Activated CD4-positive, alpha-beta memory T cell treated with anti-CD3 and anti-CD28 coated beads for 36 hours (primary cell): ENCODE results near the gene RALY. TPM values are rescaled to one million over a fixed set of nuclear protein-coding genes. Genes with fewer than 3 reads are reported as not detected.
"Not testable (repeated sequence)": the region's sequence is repeated elsewhere in the genome, so short reads cannot be mapped to it uniquely, and the experiment has no call there.

Experiments used
- CTCF ChIA-PET: fragments of 350-600 bp; sonication (Branson Sonifier 250); formaldehyde crosslinking; loops from one replicate; lab custom pipeline; 2021; ENCODE audit warnings: antibody characterized with exemption, inconsistent platforms; lab: Charles Lee
- POLR2A ChIA-PET: fragments of 350-600 bp; sonication (Branson Sonifier 250); formaldehyde crosslinking; loops from one replicate; lab custom pipeline; 2021; ENCODE audit warnings: antibody characterized with exemption; lab: Charles Lee
- DNase-seq: peaks from one replicate; pipeline ENCODE4 v3.0.0-alpha.2; 2020
- H3K27ac Mint-ChIP-seq: one replicate; pipeline ENCODE4 v1.8.0; 2021; ENCODE audit warnings: mixed read lengths
- H3K27me3 Mint-ChIP-seq: one replicate; pipeline ENCODE4 v1.8.0; 2021; ENCODE audit warnings: mixed read lengths
- H3K36me3 Mint-ChIP-seq: one replicate; pipeline ENCODE4 v1.8.0; 2021; ENCODE audit warnings: mixed read lengths
- H3K4me1 Mint-ChIP-seq: one replicate; pipeline ENCODE4 v1.8.0; 2021; ENCODE audit warnings: low read depth, mixed read lengths
- H3K4me3 Mint-ChIP-seq: one replicate; pipeline ENCODE4 v1.8.0; 2021; ENCODE audit warnings: mild to moderate bottlenecking, mixed read lengths
- H3K9me3 Mint-ChIP-seq: one replicate; pipeline ENCODE4 v1.8.0; 2021; ENCODE audit warnings: mixed read lengths
- intact Hi-C: fragments of 100-400 bp; cut with micrococcal nuclease; formaldehyde crosslinking; loops from one replicate; pipeline ENCODE4 v1.15.1; 2023
- microRNA-seq: library from miRNA; unstranded; fragments of <30 nt; microRNA quantifications from one replicate; pipeline ENCODE4 v1.2.0, GENCODE V29; 2022; ENCODE audit warnings: borderline number of aligned reads, borderline microRNAs expressed, borderline replicate concordance
- total RNA-seq, 2 experiments: library from RNA; stranded (reverse); gene quantifications; one replicate each; pipeline ENCODE4 v1.2.3, GENCODE V29; 2021

RALY gene
- total RNA-seq, 2 experiments from 2014 or later = 149 to 159 TPM

GRCh38 chr20:34132943-34133342 is 139.2 kb downstream of the RALY start:
- CTCF ChIA-PET, H3K27me3 Mint-ChIP-seq, H3K9me3 Mint-ChIP-seq, H3K4me3 Mint-ChIP-seq, H3K4me1 Mint-ChIP-seq, H3K36me3 Mint-ChIP-seq, DNase-seq, intact Hi-C loops, POLR2A ChIA-PET, H3K27ac Mint-ChIP-seq: not testable (repeated sequence)

- H3K27ac Mint-ChIP-seq, CTCF ChIA-PET, intact Hi-C loops, DNase-seq, H3K4me3 Mint-ChIP-seq, H3K36me3 Mint-ChIP-seq, H3K27me3 Mint-ChIP-seq, H3K4me1 Mint-ChIP-seq, POLR2A ChIA-PET, H3K9me3 Mint-ChIP-seq: not testable (repeated sequence)
Measured at GRCh38 chr20:34133365-34133860, 139.7 kb downstream of the RALY start.

Small RNA genes lying within 50 kb of the gene (microRNA-seq; reads per million reads assigned to microRNA genes)
- 1.2 reads per million for gene MIR4755

Other genes starting within 250 kb of the RALY start
- 10 to 100 TPM; 93.9 to 94.8 TPM for gene CHMP4B, start 182.6 kb upstream of the RALY start, total RNA-seq
- 100 to 1,000 TPM; 151 to 155 TPM for gene EIF2S2, start 118.3 kb downstream of the RALY start, total RNA-seq
- not detected for gene ASIP, start 247.5 kb downstream of the RALY start, total RNA-seq